Neural cell (in vitro differentiated cells): ENCODE data around the gene PVALEF.

Experiments
- CTCF ChIP-seq: fragments of 450-650 bp; IDR thresholded peaks from 2 replicates; pipeline ENCODE4 v1.5.1; 2014; ENCODE audit warnings: antibody characterized with exemption, mild to moderate bottlenecking, moderate library complexity; ENCODE audit not compliant: poor library complexity, severe bottlenecking
- EP300 ChIP-seq: fragments of 450-650 bp; conservative IDR thresholded peaks from 2 replicates; pipeline ENCODE4 v1.6.1; 2014; ENCODE audit warnings: antibody characterized with exemption, mild to moderate bottlenecking, moderate library complexity; ENCODE audit not compliant: poor library complexity, severe bottlenecking
- REST ChIP-seq: IDR thresholded peaks from 2 replicates; pipeline ENCODE4 v1.6.1; 2012; ENCODE audit warnings: borderline replicate concordance
- TAF1 ChIP-seq: IDR thresholded peaks from 2 replicates; pipeline ENCODE4 v1.6.1; 2012; ENCODE audit warnings: low read depth

GRCh38 chr17:81228834-81229665, 63.7 kb downstream of the PVALEF start:
- TF ChIP-seq CTCF (no peak), TAF1 (no peak), EP300 (no peak), REST (no peak)
